KMS-11 (cell line): ENCODE data around the gene PDE6C.

Experiments used
- H2AFZ ChIP-seq: fragments of 200-600 bp; sonication (generic); 2 replicates; pipeline ENCODE4 v1.6.1; 2016; ENCODE audit warnings: antibody characterized with exemption, mixed run types, low read depth
- H3K27ac ChIP-seq: fragments of 200-600 bp; sonication (generic); 2 replicates; pipeline ENCODE4 v1.6.1; 2016; ENCODE audit warnings: mild to moderate bottlenecking, mixed run types
- H3K27me3 ChIP-seq: fragments of 200-600 bp; sonication (generic); 2 replicates; pipeline ENCODE4 v1.6.1; 2017; ENCODE audit warnings: mild to moderate bottlenecking, low read depth, mixed run types, moderate library complexity; ENCODE audit not compliant: insufficient read depth
- H3K36me3 ChIP-seq: fragments of 200-600 bp; sonication (generic); 2 replicates; pipeline ENCODE4 v1.6.1; 2017; ENCODE audit warnings: mild to moderate bottlenecking, mixed run types; ENCODE audit not compliant: insufficient read depth
- H3K4me1 ChIP-seq: fragments of 200-600 bp; sonication (generic); 2 replicates; pipeline ENCODE4 v1.6.1; 2016; ENCODE audit warnings: mild to moderate bottlenecking, low read depth, mixed run types; ENCODE audit not compliant: poor library complexity, severe bottlenecking
- H3K4me2 ChIP-seq: fragments of 200-600 bp; sonication (generic); 2 replicates; pipeline ENCODE4 v1.7.0; 2016; ENCODE audit warnings: mild to moderate bottlenecking, mixed run types
- H3K4me3 ChIP-seq: fragments of 200-600 bp; sonication (generic); IDR thresholded peaks from 2 replicates; pipeline ENCODE4 v1.6.1; 2017; ENCODE audit warnings: low read depth, low read length, mixed read lengths; ENCODE audit not compliant: insufficient read depth
- H3K79me2 ChIP-seq: fragments of 200-600 bp; sonication (generic); 2 replicates; pipeline ENCODE4 v1.6.1; 2016; ENCODE audit warnings: low read depth, mixed run types; ENCODE audit not compliant: insufficient read depth
- H3K9ac ChIP-seq: fragments of 200-600 bp; sonication (generic); 2 replicates; pipeline ENCODE4 v1.6.1; 2016; ENCODE audit warnings: mild to moderate bottlenecking, mixed run types
- H4K20me1 ChIP-seq: fragments of 200-600 bp; sonication (generic); 2 replicates; pipeline ENCODE4 v1.6.1; 2016; ENCODE audit warnings: mild to moderate bottlenecking, mixed run types; ENCODE audit not compliant: insufficient read depth
- CTCF ChIP-seq: fragments of 200-600 bp; sonication (generic); conservative IDR thresholded peaks from 2 replicates; pipeline ENCODE4 v1.6.1; 2017; ENCODE audit warnings: low read depth, mild to moderate bottlenecking, antibody characterized with exemption, low read length, moderate library complexity, mixed read lengths

PDE6C gene

GRCh38 chr10:93670372-93670771 is 58.0 kb downstream of the PDE6C start:
- Histone ChIP-seq H3K79me2 (no peaks in the 10 kb centered on the region), H3K4me3 (no peak overlapping the region), H3K4me2 (no peak overlapping the region), H3K27ac (no peak overlapping the region), H3K9ac (no peak overlapping the region), H2AFZ (no peak overlapping the region), H3K27me3 (no peaks in the 10 kb centered on the region), H3K4me1 (no peaks in the 10 kb centered on the region), H3K36me3 (no peaks in the 10 kb centered on the region), H4K20me1 (no peaks in the 10 kb centered on the region)
- TF ChIP-seq CTCF: no peak

- Histone ChIP-seq H3K4me3 (no peak overlapping the region), H3K36me3 (no peaks in the 10 kb centered on the region), H3K27me3 (no peaks in the 10 kb centered on the region), H3K79me2 (no peaks in the 10 kb centered on the region), H3K9ac (no peak overlapping the region), H3K4me2 (no peak overlapping the region), H3K27ac (no peak overlapping the region), H4K20me1 (no peaks in the 10 kb centered on the region), H3K4me1 (no peaks in the 10 kb centered on the region), H2AFZ (no peak overlapping the region)
- TF ChIP-seq CTCF: no peak
Measured at GRCh38 chr10:93671042-93671441, 58.7 kb downstream of the PDE6C start.

GRCh38 chr10:93672022-93672678 is 59.8 kb downstream of the PDE6C start:
- no peak overlapping the region for H3K4me2 ChIP-seq
- H3K4me1 ChIP-seq: no peaks in the 10 kb centered on the region
- no peak for TF ChIP-seq CTCF
- H4K20me1 ChIP-seq: no peaks in the 10 kb centered on the region
- H3K27ac ChIP-seq: no peak overlapping the region
- no peaks in the 10 kb centered on the region for H3K36me3 ChIP-seq
- H3K79me2 ChIP-seq: no peaks in the 10 kb centered on the region
- H3K27me3 ChIP-seq: no peaks in the 10 kb centered on the region
- H3K4me3 ChIP-seq: no peak overlapping the region
- H2AFZ ChIP-seq: no peak overlapping the region
- no peak overlapping the region for H3K9ac ChIP-seq

- Histone ChIP-seq H3K4me3 (no peak overlapping the region), H3K4me1 (no peaks in the 10 kb centered on the region), H3K27ac (no peak overlapping the region), H3K9ac (no peak overlapping the region), H4K20me1 (no peaks in the 10 kb centered on the region), H3K4me2 (no peak overlapping the region), H3K36me3 (no peaks in the 10 kb centered on the region), H3K27me3 (no peaks in the 10 kb centered on the region), H2AFZ (no peak overlapping the region), H3K79me2 (no peaks in the 10 kb centered on the region)
- TF ChIP-seq CTCF: no peak
Measured at GRCh38 chr10:93672890-93673289, 60.6 kb downstream of the PDE6C start.
